Naive thymus-derived CD8-positive, alpha-beta T cell (primary cell): ENCODE measurements around the gene RPL28. TPM values are rescaled to one million over a fixed set of nuclear protein-coding genes. Genes with fewer than 3 reads are reported as not detected.
"Not testable (repeated sequence)": the region's sequence is repeated elsewhere in the genome, so short reads cannot be mapped to it uniquely, and the experiment has no call there.

Experiments used
- ATAC-seq, 2 donors: fragments of 150-1000 bp; cut with Tn5 transposase in 1 of 2; sonication (Bioruptor Pico), chemical (Tn5 transposase) in 1 of 2; 1 replicate in 1 of 2; 2 replicates in 1 of 2; pipeline ENCODE4 v1.10.0; 2021; ENCODE audit warnings: mild to moderate bottlenecking in 2 of 2, moderate library complexity in 2 of 2
- POLR2A ChIA-PET: fragments of 350-600 bp; sonication (Branson Sonifier 250); formaldehyde crosslinking; loops from one replicate; lab custom pipeline; 2021; ENCODE audit warnings: antibody characterized with exemption; lab: Charles Lee
- DNase-seq, 10 donors: peaks; one replicate each; pipeline versions ENCODE4 v3.0.0 to v3.0.0-alpha.2; 2020 to 2022
- H3K27ac Mint-ChIP-seq, 10 donors: one replicate each; pipeline ENCODE4 v1.8.0; 2020 to 2022; ENCODE audit warnings: mild to moderate bottlenecking in 10 of 10, mixed read lengths in 10 of 10, moderate library complexity in 4 of 10, inconsistent platforms in 1 of 10
- H3K27me3 Mint-ChIP-seq, 5 donors: one replicate each; pipeline ENCODE4 v1.8.0; 2021 to 2022; ENCODE audit warnings: mixed read lengths in 5 of 5
- H3K36me3 Mint-ChIP-seq, 3 donors: one replicate each; pipeline ENCODE4 v1.8.0; 2020 to 2022; ENCODE audit warnings: mixed read lengths in 3 of 3, mild to moderate bottlenecking in 2 of 3, inconsistent platforms in 1 of 3
- H3K4me1 Mint-ChIP-seq, 4 donors: one replicate each; pipeline ENCODE4 v1.8.0; 2021 to 2022; ENCODE audit warnings: mixed read lengths in 4 of 4
- H3K4me3 Mint-ChIP-seq, 10 donors: one replicate each; pipeline ENCODE4 v1.8.0; 2020 to 2022; ENCODE audit warnings: mild to moderate bottlenecking in 10 of 10, mixed read lengths in 10 of 10, moderate library complexity in 6 of 10, inconsistent platforms in 1 of 10
- H3K9me3 Mint-ChIP-seq, 9 donors: one replicate each; pipeline ENCODE4 v1.8.0; 2020 to 2022; ENCODE audit warnings: mixed read lengths in 9 of 9, mild to moderate bottlenecking in 3 of 9, inconsistent platforms in 1 of 9, moderate library complexity in 1 of 9
- polyA plus RNA-seq, 3 donors: library from polyadenylated mRNA; unstranded; fragments of 300-500 nt; fragmentation: Illumina TruSeq; gene quantifications; one replicate each; pipeline ENCODE4 v1.2.3, GENCODE V29; 2021
- total RNA-seq, 8 experiments: library from RNA in 2 of 8; stranded (reverse) in 2 of 8; gene quantifications; one replicate each; pipeline ENCODE4 v1.2.3 and lab custom pipeline; 2021 to 2026

Gene RPL28
- total and polyA plus RNA-seq, 5 experiments from 2014 or later: 559 to 2,995 (median 1,017) TPM

DNA sequence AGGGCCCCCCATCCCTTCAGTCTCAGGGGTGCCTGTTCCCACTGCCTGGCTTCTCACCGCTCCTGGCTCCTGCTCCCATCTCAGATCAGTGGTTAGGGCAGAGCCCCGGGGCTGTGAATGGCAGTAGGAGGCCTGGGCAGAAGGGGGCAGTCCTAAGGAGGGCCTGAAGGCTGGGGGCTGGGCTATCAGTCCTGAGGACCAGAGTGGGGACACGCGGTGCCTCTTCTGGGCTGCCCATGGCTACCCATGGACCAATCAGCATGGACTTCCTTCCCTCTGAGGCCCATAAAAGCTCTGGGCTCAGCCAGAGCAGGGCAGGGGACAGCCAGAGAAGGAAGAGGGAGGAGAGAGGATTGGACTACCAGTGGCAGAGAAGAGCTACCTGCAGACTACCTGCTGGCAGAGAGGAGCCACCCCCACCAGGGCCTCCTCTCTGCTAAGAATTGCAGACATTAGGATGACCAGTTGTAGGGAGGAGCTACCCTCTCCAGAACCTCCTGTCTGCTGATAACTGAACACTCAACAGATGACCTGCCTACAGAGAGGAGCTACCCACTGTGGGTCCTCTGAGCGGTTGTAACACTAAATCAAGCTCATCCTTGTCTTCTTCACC is 34.0 kb downstream of the RPL28 start:
- Mint-ChIP-seq H3K9me3 (no peaks in the 10 kb centered on the region), H3K36me3 (no peaks in the 10 kb centered on the region), H3K27me3 (peaks cover 0 to 11% (median 0%) of the 10 kb centered on the region in 5 donors), H3K4me3 (no peak overlapping the region), H3K27ac (no peak overlapping the region), H3K4me1 (peaks cover 5 to 28% (median 19%) of the 10 kb centered on the region in 4 donors)
- DNase-seq (no peak), ATAC-seq (no peak)
- POLR2A ChIA-PET: interaction anchor here (0.7 to 1.8 kb wide), 2 partner anchors 9 to 13 kb away, joined by 3 to 6 read pairs; partner anchors contain the start of gene UBE2S

DNA sequence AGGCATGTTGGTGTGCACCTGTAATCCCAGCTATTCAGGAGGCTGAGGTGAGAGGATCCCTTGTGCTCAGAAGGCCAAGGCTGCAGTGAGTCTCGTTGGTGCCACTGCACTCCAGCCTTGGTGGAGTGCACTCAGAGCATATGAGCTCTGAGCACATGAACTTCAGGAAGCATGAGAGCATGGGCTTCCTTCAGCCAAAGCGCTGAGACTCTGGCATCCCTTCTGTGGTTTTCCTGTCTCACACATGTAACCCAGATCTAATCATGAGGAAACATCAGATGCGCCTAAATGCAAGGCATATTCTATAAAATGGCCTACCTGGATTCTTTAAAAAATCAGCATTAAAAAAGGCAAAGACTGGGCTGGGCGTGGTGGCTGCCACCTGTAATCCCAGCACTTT is 35.5 kb downstream of the RPL28 start:
- ATAC-seq (peak; percentile 86 to 97), DNase-seq (peak in 5 of 10 donors; percentile 25 to 46 (median 30))
- H3K27me3 Mint-ChIP-seq: peaks cover 0 to 18% (median 4%) of the 10 kb centered on the region in 5 donors
- POLR2A ChIA-PET: interaction anchor here (0.6 to 0.9 kb wide), 3 partner anchors 38 to 131 kb away, joined by 3 to 6 read pairs (median 4); no protein-coding TSS in a partner anchor
- H3K4me1 Mint-ChIP-seq: peaks cover 5 to 28% (median 19%) of the 10 kb centered on the region in 4 donors
- not testable (repeated sequence) for H3K9me3 Mint-ChIP-seq, H3K36me3 Mint-ChIP-seq
- peak overlapping the region; percentile 2 to 73 (median 61) for H3K4me3 Mint-ChIP-seq
- peak overlapping the region in 6 of 10 donors; percentile 32 to 79 (median 56) for H3K27ac Mint-ChIP-seq

DNA sequence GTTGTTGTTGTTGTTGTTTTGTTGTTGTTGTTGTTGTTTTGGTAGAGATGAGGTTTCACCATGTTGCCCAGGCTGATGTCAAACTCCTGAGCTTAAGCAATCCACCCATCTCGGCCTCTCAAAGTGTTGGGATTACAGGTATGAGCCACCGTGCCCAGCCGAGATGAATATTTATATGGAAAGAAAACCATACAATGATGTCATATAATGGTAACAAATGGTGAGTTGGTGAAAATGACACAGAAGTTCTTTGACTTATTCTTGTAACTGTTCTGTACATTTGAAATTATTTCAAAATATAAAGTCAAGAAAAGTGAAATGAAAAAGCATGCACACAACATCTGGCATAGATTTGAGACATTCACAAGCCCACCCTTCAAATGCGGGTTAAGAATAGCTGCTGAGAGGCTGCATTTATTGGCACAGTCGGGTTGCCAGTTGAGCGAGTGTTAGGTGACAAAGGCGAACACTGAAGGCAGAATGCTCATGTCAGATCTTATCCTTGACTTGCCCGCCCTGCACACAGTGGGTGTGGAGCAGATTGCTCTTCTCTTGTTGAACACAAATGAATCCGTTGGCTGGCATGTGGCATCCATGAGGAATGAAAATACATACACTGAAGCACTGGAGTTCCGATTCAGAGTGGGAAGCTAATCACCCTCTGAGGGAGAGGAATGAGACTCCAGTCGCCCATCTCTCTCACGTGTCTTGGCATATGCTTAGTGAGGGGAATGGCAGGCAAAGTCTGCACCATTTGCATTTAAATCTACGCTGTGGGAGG is 37.7 kb downstream of the RPL28 start:
- Mint-ChIP-seq H3K4me3 (no peak overlapping the region), H3K36me3 (no peaks in the 10 kb centered on the region), H3K4me1 (peaks cover 5 to 25% (median 17%) of the 10 kb centered on the region in 4 donors), H3K27ac (no peak overlapping the region), H3K9me3 (no peaks in the 10 kb centered on the region), H3K27me3 (peaks cover 1 to 16% (median 11%) of the 10 kb centered on the region in 5 donors)
- ATAC-seq (no peak), DNase-seq (no peak)
- POLR2A ChIA-PET: no interaction called here

DNA sequence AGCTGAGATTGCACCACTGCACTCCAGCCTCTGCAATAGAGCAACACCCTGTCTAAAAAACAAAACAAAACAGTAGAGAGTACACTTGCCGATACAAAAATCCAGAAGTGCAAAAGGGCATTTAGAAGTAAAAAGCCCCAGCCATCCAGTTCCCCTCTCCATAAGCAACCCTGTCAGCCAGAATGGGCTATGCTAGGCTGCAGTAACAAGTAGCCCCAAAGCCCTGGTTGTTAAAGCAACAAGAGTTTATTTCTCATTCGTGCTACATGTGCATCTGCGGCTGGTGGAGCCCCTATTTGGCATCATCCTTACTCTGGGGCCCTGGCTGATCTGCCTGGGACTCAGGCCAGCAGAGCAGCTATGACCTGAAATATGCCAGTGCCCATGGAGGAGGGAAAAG is 38.8 kb downstream of the RPL28 start:
- no peak overlapping the region for H3K27ac Mint-ChIP-seq
- H3K27me3 Mint-ChIP-seq: peaks cover 3 to 24% (median 12%) of the 10 kb centered on the region in 5 donors

DNA sequence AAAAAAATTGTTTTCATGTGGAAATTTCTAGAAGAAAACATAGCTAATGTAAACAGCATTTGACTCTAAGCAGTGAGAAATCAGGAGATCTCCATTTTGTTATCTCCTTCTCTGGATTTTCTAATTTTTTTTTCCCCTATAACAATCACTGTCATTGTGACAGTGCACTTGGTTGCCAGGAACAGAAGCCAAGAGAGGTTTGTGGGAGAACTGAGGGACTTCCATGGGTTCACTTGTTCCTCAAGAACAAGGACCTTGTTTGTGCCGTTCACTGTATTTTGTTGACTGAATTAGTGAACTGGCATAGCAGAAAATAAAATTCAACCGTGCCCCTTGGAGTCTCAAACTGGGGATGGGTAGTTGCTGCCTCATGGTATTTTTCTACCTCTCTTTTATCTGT is 40.3 kb downstream of the RPL28 start:
- POLR2A ChIA-PET: interaction anchor here (0.7 kb wide), 1 partner anchor 20 kb away, joined by 6 read pairs; no protein-coding TSS in a partner anchor
- H3K9me3 Mint-ChIP-seq: peaks cover 0 to 4% (median 0%) of the 10 kb centered on the region in 9 donors

More for the DNA sequence above, 38.8 kb downstream of the RPL28 start:
- ATAC-seq (no peak), DNase-seq (no peak)
- no peak overlapping the region for H3K4me3 Mint-ChIP-seq
- H3K4me1 Mint-ChIP-seq: peaks cover 7 to 28% (median 24%) of the 10 kb centered on the region in 4 donors
- peaks cover 0 to 1% (median 0%) of the 10 kb centered on the region in 9 donors for H3K9me3 Mint-ChIP-seq
- no peaks in the 10 kb centered on the region for H3K36me3 Mint-ChIP-seq
- POLR2A ChIA-PET: interaction anchor here (0.7 kb wide), 1 partner anchor 11 kb away, joined by 3 read pairs; no protein-coding TSS in a partner anchor

DNA sequence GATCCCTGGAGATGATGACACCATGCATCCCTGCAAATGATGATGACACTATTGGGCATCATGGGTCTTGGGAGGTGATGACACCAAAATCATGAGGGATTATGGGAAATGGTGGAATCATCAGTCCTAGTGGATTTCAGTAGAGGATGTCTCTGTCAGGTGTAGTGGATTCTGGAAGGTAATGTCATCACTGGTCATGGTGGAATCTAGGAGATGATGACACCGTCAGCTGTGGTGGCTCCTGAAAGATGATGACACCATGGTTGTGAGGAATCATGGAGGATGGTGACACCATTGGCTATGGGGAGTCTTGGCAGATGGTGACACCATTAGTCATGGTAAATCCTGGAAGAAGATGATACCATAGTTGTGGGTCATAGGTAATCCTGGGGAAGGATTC is 45.5 kb downstream of the RPL28 start:
- Mint-ChIP-seq H3K4me3 (no peak overlapping the region), H3K4me1 (peaks cover 0 to 16% (median 10%) of the 10 kb centered on the region in 4 donors), H3K27ac (no peak overlapping the region)

More for the DNA sequence above, 40.3 kb downstream of the RPL28 start:
- H3K4me1 Mint-ChIP-seq: peaks cover 8 to 25% (median 16%) of the 10 kb centered on the region in 4 donors
- H3K27ac Mint-ChIP-seq: no peak overlapping the region
- no peak overlapping the region for H3K4me3 Mint-ChIP-seq
- H3K36me3 Mint-ChIP-seq: peaks cover 0 to 2% (median 0%) of the 10 kb centered on the region in 3 donors
- peaks cover 8 to 39% (median 23%) of the 10 kb centered on the region in 5 donors for H3K27me3 Mint-ChIP-seq
- DNase-seq: no peak
- no peak for ATAC-seq

DNA sequence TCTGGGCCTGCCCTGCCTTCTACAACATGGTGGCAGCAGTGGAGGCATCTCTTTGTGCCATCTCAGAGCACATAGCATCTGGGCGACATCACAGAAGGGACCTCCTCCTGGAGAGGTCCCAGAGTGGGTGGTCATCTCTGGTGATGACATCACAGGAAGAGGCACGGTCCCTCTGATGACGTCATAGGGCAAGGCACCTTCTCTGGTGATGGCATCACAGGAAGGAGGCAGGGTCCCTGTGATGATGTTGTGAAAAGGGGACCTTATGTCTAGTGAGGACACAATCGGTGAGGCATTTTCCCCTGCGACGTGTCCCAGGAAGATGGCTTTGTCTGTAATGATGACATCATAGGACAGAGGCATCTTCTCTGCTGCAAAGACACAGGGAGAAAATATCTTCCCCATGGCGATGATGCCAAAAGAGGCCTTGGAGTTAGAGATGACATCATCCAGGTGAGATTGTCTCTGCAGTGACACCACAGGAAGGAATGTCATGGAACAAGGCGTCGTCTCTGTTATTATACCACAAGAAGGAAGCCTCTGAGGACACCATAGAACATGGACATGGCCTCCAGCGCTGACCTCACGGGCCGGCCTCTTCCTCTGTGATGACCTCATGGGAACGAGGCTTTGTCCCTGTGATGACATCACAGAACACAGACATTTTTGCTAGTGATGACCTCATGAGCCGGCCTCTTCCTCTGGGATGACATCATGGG is 46.7 kb downstream of the RPL28 start:
- Mint-ChIP-seq H3K4me3 (no peak overlapping the region), H3K4me1 (peaks cover 0 to 16% (median 11%) of the 10 kb centered on the region in 4 donors), H3K9me3 (peaks cover 0 to 5% (median 0%) of the 10 kb centered on the region in 9 donors), H3K27me3 (peaks cover 26 to 61% (median 46%) of the 10 kb centered on the region in 5 donors), H3K36me3 (peaks cover 0 to 4% (median 0%) of the 10 kb centered on the region in 3 donors), H3K27ac (no peak overlapping the region)
- POLR2A ChIA-PET: no interaction called here
- ATAC-seq (no peak), DNase-seq (no peak)

More for the DNA sequence above, 45.5 kb downstream of the RPL28 start:
- H3K36me3 Mint-ChIP-seq: peaks cover 0 to 2% (median 0%) of the 10 kb centered on the region in 3 donors
- peaks cover 20 to 50% (median 36%) of the 10 kb centered on the region in 5 donors for H3K27me3 Mint-ChIP-seq
- POLR2A ChIA-PET: no interaction called here
- peaks cover 0 to 5% (median 0%) of the 10 kb centered on the region in 9 donors for H3K9me3 Mint-ChIP-seq
- DNase-seq (no peak), ATAC-seq (no peak)

DNA sequence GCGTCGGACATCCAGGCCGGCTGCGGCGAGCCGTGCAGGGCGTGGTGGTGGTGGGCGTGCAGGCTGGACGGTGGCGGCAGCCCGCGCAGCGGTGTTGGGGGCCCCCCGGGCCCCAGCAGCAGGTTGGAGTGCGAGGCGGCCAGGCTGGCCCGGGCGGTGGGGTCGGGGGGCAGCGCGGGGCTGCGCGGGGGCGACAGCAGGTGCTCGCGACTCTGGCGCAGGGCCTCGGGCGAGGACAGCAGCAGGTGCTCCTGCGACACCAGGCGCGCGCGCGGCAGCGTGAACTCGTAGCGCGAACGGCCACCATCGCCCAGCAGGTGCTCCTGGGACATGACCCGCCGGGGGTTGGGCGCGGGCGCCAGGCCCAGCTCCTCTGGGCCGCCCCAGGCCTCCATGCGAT is 47.6 kb downstream of the RPL28 start:
- Mint-ChIP-seq H3K27ac (no peak overlapping the region), H3K4me1 (peaks cover 0 to 15% (median 11%) of the 10 kb centered on the region in 4 donors), H3K27me3 (peaks cover 26 to 67% (median 51%) of the 10 kb centered on the region in 5 donors), H3K4me3 (no peak overlapping the region), H3K9me3 (peaks cover 0 to 5% (median 0%) of the 10 kb centered on the region in 9 donors), H3K36me3 (peaks cover 0 to 4% (median 0%) of the 10 kb centered on the region in 3 donors)
- no peak for ATAC-seq
- POLR2A ChIA-PET: no interaction called here
- no peak for DNase-seq

DNA sequence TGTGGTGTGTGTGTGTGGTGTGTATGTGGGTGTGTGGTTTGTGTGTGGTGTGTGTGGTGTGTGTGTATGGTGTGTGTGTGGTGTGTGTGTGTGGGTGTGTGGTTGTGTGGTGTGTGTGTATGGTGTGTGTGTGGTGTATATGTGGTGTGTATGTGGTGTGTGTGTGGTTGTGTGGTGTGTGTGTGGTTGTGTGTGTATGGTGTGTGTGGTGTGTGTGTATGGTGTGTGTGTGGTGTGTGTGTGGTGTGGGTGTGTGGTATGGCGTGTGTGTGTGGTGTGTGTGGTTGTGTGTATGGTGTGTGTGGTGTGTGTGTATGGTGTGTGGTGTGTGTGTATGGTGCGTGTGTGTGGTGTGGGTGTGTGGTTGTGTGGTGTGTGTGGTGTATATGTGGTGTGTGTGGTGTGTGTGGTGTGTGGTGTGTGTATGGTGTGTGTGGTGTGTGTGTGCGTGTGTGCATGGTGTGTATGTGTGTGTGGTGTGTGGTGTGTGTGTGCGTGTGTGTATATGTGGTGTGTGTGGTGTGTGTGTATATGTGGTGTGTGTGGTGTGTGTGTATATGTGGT is 48.7 kb downstream of the RPL28 start:
- DNase-seq (no peak), ATAC-seq (no peak)
- Mint-ChIP-seq H3K36me3 (peaks cover 0 to 10% (median 0%) of the 10 kb centered on the region in 3 donors), H3K9me3 (peaks cover 0 to 5% (median 0%) of the 10 kb centered on the region in 9 donors), H3K4me3 (no peak overlapping the region), H3K4me1 (peaks cover 0 to 12% (median 6%) of the 10 kb centered on the region in 4 donors), H3K27me3 (peaks cover 30 to 67% (median 54%) of the 10 kb centered on the region in 5 donors), H3K27ac (no peak overlapping the region)
- POLR2A ChIA-PET: no interaction called here

DNA sequence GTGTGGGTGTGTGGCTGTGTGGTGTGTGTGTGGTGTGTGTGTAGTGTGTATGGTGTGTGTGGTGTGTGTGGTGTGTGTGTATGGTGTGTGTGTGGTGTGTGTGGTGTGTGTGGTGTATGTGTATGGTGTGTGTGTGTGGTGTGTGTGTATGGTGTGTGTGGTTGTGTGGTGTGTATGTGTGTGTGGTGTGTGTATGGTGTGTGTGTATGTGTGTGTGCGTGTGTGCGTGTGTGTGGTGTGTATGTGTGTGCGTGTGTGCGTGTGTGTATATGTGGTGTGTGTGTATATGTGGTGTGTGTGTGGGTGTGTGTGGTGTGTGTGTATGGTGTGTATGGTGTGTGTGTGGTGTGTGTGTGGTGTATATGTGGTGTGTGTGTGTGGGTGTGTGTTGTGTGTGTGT is 49.3 kb downstream of the RPL28 start:
- H3K36me3 Mint-ChIP-seq: peaks cover 0 to 8% (median 0%) of the 10 kb centered on the region in 3 donors
- peaks cover 0 to 5% (median 0%) of the 10 kb centered on the region in 9 donors for H3K9me3 Mint-ChIP-seq
- DNase-seq (no peak), ATAC-seq (no peak)
- no peak overlapping the region for H3K27ac Mint-ChIP-seq
- POLR2A ChIA-PET: no interaction called here
- H3K4me3 Mint-ChIP-seq: no peak overlapping the region
- H3K27me3 Mint-ChIP-seq: peaks cover 33 to 67% (median 54%) of the 10 kb centered on the region in 5 donors
- peaks cover 0 to 7% (median 3%) of the 10 kb centered on the region in 4 donors for H3K4me1 Mint-ChIP-seq

DNA sequence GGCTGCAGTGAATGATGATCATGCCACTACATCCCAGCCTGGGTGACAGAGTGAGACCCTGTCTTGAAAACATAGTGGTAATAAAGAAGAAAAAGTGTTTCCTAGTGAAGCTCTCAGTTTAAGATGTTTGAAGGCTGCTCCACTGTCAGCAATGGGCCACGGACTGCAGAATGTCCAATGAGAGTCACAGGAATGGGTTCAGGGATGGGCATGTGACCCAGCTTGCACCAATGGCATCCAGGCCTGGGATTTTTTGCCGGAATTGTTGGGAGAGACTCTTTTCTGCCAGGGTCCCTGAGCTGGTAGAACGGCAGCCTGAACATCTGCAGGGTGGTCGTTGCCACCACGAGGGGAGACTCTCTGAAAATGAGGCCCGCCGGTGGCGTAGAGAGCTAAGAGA is 51.1 kb downstream of the RPL28 start:
- Mint-ChIP-seq H3K36me3 (peaks cover 0 to 14% (median 5%) of the 10 kb centered on the region in 3 donors), H3K4me3 (no peak overlapping the region), H3K27ac (no peak overlapping the region), H3K9me3 (peaks cover 0 to 5% (median 0%) of the 10 kb centered on the region in 9 donors), H3K27me3 (peaks cover 35 to 67% (median 52%) of the 10 kb centered on the region in 5 donors), H3K4me1 (peaks cover 13 to 17% (median 14%) of the 10 kb centered on the region in 4 donors)
- POLR2A ChIA-PET: no interaction called here
- ATAC-seq: no peak
- no peak for DNase-seq
